ENCODE results near the gene SPAG17.

- TF ChIP-seq EP300 (IDR thresholded peaks at IDR 0.05) (no peak), CTCF (IDR thresholded peaks at IDR 0.05) (no peak), POLR2A (IDR thresholded peaks at IDR 0.05) (no peak), POLR2AphosphoS5 (IDR thresholded peaks at IDR 0.05) (no peak)
Measured at GRCh38 chr1:118116401-118116800, 68.6 kb downstream of the SPAG17 start.

Data from sigmoid colon (tissue), 4 donors.